ENCODE measurements around the gene PTPRM. TPM values are rescaled to one million over a fixed set of nuclear protein-coding genes. Genes with fewer than 3 reads are reported as not detected.

The PTPRM gene
- total and polyA plus RNA-seq, 2 donors (not counting 3 experiments of a cell fraction or from before 2014, with no cell fraction given), result 37.4 to 43.7 TPM

DNA sequence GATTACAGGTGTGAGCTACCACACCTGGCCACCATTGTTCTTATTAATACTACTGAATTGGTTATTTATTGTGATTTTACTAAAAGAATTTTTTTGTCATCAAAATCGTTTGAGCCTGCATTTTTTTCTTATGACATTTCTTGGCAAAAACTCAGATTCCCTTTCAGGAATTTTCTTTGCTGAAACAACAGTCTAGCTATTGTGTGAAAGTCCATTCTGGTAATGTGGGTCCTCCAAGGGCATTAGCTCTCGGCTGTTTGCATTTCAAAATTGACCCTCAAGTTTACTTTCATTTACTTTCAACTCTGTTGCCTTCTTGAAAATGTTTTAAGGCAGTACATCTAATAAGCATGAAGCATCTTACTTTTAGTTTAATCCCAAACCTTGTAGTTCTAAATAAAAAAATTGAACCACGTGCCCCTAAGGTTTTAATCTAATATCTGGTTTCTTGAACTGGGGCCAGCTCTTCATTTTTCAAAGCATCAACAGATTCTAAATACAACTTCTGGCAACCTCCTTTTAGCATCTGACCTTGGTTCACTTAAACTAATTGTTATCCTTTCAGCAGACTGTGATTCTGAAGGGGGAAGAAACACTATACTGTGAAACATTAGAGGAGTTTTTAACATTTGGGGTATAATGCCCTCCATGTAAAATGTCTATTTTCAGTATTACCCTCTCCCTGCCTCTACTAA lies 716.9 kb downstream of the PTPRM start:
- H3K27me3 ChIP-seq (ENCODE audit: control insufficient read depth in 2 of 2, insufficient read depth in 2 of 2, low read length in 2 of 2), result no peaks in the 10 kb centered on the region
- H2AFZ ChIP-seq (ENCODE audit: low read depth, low read length), result no peak overlapping the region
- no peak overlapping the region for H3K27ac ChIP-seq (ENCODE audit: insufficient read depth, low read depth, low read length)
- FAIRE-seq, result no peak
- intact Hi-C loops (cut with micrococcal nuclease), result no loop called here
- H3K36me3 ChIP-seq (ENCODE audit: control insufficient read depth in 2 of 2, extremely low read depth in 1 of 2, insufficient read depth in 2 of 2, low read length in 2 of 2), result no peaks in the 10 kb centered on the region
- H3K9me1 ChIP-seq (replicated peaks; ENCODE audit: control insufficient read depth, extremely low read depth, insufficient read depth, low read length), result no peaks in the 10 kb centered on the region
- H3K4me3 ChIP-seq (replicated peaks in 1 of 3; ENCODE audit: insufficient read depth in 1 of 3, low read depth in 1 of 3, low read length in 3 of 3), result no peak overlapping the region
- peak; percentile 70 for DNase-seq (ENCODE audit: low read depth, low spot score)
- H3K9me3 ChIP-seq (replicated peaks; ENCODE audit: control insufficient read depth, insufficient read depth, low read length), result no peaks in the 10 kb centered on the region
- no peaks in the 10 kb centered on the region for H4K20me1 ChIP-seq (replicated peaks; ENCODE audit: control insufficient read depth, extremely low read depth, insufficient read depth, low read length)
- POLR2A ChIA-PET, result interaction anchor here (0.6 kb wide), 1 partner anchor 1214 kb away, joined by 5 read pairs; no protein-coding TSS in a partner anchor
- dilution Hi-C loops (cut with MboI; ENCODE audit: extremely low pct_ligation_motif_present, low sequenced_read_pairs), result no loop called here
- no peak overlapping the region for H3K4me2 ChIP-seq (ENCODE audit: insufficient read depth, low read length)
- TF ChIP-seq, protein P1, sequence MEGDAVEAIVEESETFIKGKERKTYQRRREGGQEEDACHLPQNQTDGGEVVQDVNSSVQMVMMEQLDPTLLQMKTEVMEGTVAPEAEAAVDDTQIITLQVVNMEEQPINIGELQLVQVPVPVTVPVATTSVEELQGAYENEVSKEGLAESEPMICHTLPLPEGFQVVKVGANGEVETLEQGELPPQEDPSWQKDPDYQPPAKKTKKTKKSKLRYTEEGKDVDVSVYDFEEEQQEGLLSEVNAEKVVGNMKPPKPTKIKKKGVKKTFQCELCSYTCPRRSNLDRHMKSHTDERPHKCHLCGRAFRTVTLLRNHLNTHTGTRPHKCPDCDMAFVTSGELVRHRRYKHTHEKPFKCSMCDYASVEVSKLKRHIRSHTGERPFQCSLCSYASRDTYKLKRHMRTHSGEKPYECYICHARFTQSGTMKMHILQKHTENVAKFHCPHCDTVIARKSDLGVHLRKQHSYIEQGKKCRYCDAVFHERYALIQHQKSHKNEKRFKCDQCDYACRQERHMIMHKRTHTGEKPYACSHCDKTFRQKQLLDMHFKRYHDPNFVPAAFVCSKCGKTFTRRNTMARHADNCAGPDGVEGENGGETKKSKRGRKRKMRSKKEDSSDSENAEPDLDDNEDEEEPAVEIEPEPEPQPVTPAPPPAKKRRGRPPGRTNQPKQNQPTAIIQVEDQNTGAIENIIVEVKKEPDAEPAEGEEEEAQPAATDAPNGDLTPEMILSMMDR (IDR thresholded peaks at IDR 0.05; ENCODE audit: extremely low read depth in 1 of 2, insufficient read depth in 1 of 2, low read depth in 1 of 2, low read length in 2 of 2), result no peak
- TF ChIP-seq MAX (IDR thresholded peaks at IDR 0.05; ENCODE audit: insufficient read depth, insufficient read length) (no peak), FOS (IDR thresholded peaks at IDR 0.05; ENCODE audit: borderline replicate concordance, insufficient read depth, low read length) (no peak), JUN (IDR thresholded peaks at IDR 0.05; ENCODE audit: borderline replicate concordance, insufficient read depth, insufficient read length, low read depth) (no peak), EZH2 (IDR thresholded peaks at IDR 0.05; ENCODE audit: borderline replicate concordance, low read depth, low read length, severe bottlenecking) (no peak), MYC (IDR thresholded peaks at IDR 0.05; ENCODE audit: low read depth, low read length) (no peak), GATA2 (IDR thresholded peaks at IDR 0.05; ENCODE audit: insufficient read depth, insufficient read length, low read depth, low read length) (no peak), POLR2AphosphoS5 (IDR thresholded peaks at IDR 0.05; ENCODE audit: insufficient read depth, low read depth, low read length) (no peak), POLR2A (IDR thresholded peaks at IDR 0.05; ENCODE audit: low read depth, low read length) (no peak)
- H3K9ac ChIP-seq (replicated peaks; ENCODE audit: extremely low read depth, insufficient read depth, low read length), result no peak overlapping the region
- no peaks in the 10 kb centered on the region for H3K79me2 ChIP-seq (ENCODE audit: control insufficient read depth, insufficient read depth, low read length)
- no TSS peak for BruUV-seq (replicated peaks)
- CTCF ChIA-PET, result interaction anchor here (0.9 kb wide), 1 partner anchor 832 kb away, joined by 3 read pairs; no protein-coding TSS in a partner anchor
- H3K4me1 ChIP-seq (ENCODE audit: control insufficient read depth, extremely low read depth, insufficient read depth, low read length), result no peaks in the 10 kb centered on the region

All from endothelial cell of umbilical vein (primary cell).